Fibroblast of villous mesenchyme (primary cell): ENCODE results near the gene ZNF664. TPM values are rescaled to one million over a fixed set of nuclear protein-coding genes. Genes with fewer than 3 reads are reported as not detected.
"Not testable (repeated sequence)": the region's sequence is repeated elsewhere in the genome, so short reads cannot be mapped to it uniquely, and the experiment has no call there.

ENCODE experiments used
- DNase-seq: peaks from one replicate; pipeline ENCODE4 v3.0.0-alpha.2; 2010; ENCODE audit warnings: low read depth
- H3K4me3 ChIP-seq: 2 replicates; pipeline ENCODE4 v1.5.1; 2011; ENCODE audit warnings: low read depth, mild to moderate bottlenecking, low read length
- total RNA-seq: library from RNA; depleted of rRNA; stranded (reverse); fragments of >200 nt; gene quantifications from 2 replicates; pipeline ENCODE4 v1.2.3, GENCODE V29; 2012
- TF ChIP-seq, protein P1 (sequence below): IDR thresholded peaks from 2 replicates; pipeline ENCODE4 v1.5.1; 2012; ENCODE audit warnings: low read depth, mild to moderate bottlenecking, low read length; ENCODE audit not compliant: insufficient read depth

The ZNF664 gene
- total RNA-seq, 1 donor: 46.2 TPM

DNA sequence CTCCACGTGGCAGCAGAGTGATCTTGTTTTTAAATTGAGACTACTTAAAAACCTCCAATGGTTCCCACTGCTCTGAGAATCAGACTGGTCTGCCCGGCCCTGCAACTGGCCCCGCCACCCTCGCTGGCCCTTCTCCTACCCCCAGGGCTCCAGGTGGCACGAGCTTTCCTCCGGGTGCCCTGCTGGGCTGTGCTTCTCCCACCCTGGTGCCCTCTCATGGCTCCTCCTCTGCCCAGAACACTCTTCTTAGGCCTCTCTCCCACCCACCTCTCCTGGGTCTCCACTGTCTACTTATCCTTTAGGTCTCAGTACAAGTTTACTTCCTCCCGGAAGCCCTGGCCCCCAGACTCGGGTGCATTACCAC lies 26.9 kb upstream of the ZNF664 start:
- H3K4me3 ChIP-seq: no peak overlapping the region
- DNase-seq: no peak
- TF ChIP-seq, protein P1, sequence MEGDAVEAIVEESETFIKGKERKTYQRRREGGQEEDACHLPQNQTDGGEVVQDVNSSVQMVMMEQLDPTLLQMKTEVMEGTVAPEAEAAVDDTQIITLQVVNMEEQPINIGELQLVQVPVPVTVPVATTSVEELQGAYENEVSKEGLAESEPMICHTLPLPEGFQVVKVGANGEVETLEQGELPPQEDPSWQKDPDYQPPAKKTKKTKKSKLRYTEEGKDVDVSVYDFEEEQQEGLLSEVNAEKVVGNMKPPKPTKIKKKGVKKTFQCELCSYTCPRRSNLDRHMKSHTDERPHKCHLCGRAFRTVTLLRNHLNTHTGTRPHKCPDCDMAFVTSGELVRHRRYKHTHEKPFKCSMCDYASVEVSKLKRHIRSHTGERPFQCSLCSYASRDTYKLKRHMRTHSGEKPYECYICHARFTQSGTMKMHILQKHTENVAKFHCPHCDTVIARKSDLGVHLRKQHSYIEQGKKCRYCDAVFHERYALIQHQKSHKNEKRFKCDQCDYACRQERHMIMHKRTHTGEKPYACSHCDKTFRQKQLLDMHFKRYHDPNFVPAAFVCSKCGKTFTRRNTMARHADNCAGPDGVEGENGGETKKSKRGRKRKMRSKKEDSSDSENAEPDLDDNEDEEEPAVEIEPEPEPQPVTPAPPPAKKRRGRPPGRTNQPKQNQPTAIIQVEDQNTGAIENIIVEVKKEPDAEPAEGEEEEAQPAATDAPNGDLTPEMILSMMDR: no peak

DNA sequence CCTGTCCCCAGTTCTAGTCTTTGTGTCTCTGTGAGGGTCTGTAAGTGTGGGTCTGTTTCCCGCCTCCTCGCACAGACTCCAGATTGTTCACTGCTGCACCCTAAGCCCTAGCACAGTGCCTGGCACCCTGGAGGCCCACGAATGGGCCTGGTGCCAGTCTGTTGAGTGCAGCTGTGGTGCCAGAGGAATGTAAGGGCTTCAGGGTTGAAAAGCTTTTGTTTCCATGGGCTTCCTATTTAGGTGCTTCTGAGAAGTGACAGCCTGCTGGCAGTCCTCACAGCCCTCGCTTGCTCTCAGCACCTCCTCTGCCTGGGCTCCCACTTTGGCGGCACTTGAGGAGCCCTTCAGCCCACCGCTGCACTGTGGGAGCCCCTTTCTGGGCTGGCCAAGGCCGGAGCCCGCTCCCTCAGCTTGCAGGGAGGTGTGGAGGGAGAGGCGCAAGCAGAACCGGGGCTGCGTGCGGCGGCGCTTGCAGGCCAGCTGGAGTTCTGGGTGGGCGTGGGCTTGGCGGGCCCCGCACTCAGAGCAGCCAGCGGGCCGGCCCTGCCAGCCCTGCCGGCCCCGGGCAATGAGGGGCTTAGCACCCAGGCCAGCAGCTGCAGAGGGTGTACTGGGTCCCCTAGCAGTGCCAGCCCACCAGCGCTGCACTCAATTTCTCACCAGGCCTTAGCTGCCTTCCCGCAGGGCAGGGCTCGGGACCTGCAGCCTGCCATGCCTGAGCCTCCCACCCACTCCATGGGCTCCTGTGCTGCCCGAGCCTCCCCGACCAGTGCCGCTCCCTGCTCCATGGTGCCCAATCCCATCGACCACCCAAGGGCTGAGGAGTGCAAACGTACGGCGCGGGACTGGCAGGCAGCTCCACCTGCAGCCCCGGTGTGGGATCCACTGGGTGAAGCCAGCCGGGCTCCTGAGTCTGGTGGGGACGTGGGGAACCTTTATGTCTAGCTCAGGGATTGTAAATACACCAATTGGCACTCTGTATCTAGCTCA lies 26.2 kb upstream of the ZNF664 start:
- not testable (repeated sequence) for DNase-seq, H3K4me3 ChIP-seq

DNA sequence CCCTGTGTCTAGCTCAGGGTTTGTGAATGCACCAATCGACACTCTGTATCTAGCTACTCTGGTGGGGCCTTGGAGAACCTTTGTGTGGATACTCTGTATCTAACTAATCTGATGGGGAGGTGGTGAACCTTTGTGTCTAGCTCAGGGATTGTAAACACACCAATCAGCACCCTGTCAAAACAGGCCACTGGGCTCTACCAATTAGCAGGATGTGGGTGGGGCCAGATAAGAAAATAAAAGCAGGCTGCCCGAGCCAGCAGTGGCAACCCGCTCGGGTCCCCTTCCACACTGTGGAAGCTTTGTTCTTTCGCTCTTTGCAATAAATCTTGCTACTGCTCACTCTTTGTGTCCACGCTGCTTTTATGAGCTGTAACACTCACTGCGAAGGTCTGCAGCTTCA lies 25.5 kb upstream of the ZNF664 start:
- DNase-seq, H3K4me3 ChIP-seq: not testable (repeated sequence)

DNA sequence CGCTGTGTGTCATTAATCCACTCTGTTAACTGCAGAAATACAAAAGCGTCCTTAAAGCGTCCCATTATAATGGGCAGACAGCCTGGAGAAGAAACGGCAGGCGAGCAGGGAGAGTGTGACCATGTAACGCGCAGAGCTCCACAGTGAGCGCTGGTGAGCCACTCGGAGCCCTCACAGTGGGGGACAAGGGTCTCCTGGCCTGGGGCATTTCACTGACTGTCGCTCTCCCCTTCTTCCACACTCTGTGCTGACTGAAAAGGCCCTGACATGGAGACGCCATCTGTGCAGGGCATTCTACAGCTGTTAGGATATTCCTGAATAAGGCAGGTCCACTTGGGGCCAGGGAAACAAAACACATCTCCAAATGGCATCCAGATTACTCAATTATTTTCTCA lies 24.6 kb upstream of the ZNF664 start:
- TF ChIP-seq, protein P1: no peak
- DNase-seq: no peak
- H3K4me3 ChIP-seq: no peak overlapping the region

DNA sequence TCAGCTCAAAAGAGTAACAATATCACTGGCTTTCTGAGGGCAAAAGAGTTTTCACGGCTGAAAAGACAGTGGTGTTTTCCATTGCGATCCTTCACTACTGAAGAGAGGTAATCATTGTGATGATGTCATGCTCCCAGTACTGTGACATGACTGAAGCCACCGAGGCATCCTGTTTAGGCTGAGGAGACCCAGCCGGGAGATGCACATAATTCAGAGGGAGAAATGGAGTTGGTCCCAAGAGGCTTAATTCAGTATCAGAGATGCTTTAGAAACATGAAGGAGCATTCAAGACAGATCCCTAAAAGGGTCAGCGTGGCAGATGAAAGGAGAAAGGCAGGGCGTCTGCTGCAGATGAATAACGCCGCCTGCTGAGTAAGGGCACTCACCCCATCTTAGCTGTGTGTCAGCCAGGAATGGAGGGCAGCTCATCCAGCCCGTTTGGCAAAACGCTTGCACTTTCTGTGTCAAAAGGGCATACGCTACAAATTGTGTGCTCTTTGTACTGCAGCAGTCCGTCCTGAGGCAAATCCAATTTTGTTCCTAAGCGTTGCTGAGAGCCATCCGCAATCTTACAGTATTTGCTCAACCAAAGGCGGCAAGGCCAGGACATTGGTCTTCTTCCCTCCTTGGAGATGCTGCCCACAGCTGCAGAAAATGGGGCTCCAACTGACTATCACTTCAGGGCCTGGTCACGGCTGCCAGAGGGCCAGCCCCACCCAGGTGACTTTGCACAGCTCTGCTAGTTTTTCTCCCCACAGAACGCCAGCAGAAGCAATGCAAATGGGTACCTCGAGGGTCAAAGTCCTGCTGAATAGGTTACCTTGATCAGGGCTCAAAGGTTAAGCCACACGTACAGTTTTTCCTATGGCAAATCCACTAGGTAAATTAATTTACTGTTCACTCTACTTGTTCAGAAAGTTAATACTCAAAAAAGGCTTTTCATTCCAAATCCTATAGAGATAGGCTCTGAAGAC lies 23.9 kb upstream of the ZNF664 start:
- TF ChIP-seq, protein P1: no peak
- no peak for DNase-seq
- no peak overlapping the region for H3K4me3 ChIP-seq

DNA sequence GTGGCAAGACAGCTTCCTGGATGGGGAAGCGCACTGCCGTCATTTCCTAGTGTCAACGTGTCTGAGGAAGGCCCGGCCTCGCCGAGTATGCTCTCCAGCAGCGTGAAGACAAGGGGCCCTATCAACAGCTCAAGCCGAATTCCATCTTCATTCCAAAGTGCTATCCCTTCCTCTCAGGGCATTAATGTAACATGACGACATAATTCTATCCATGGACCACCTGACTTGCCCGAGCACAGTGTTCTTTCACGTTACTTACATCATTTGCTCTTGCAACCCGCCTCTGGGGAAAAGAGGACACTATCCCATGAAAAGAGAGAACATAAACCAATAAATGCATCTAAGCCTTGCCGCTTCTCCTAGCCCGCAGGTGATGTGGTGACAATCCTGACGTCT lies 23.2 kb upstream of the ZNF664 start:
- TF ChIP-seq, protein P1: no peak
- no peak for DNase-seq
- no peak overlapping the region for H3K4me3 ChIP-seq

DNA sequence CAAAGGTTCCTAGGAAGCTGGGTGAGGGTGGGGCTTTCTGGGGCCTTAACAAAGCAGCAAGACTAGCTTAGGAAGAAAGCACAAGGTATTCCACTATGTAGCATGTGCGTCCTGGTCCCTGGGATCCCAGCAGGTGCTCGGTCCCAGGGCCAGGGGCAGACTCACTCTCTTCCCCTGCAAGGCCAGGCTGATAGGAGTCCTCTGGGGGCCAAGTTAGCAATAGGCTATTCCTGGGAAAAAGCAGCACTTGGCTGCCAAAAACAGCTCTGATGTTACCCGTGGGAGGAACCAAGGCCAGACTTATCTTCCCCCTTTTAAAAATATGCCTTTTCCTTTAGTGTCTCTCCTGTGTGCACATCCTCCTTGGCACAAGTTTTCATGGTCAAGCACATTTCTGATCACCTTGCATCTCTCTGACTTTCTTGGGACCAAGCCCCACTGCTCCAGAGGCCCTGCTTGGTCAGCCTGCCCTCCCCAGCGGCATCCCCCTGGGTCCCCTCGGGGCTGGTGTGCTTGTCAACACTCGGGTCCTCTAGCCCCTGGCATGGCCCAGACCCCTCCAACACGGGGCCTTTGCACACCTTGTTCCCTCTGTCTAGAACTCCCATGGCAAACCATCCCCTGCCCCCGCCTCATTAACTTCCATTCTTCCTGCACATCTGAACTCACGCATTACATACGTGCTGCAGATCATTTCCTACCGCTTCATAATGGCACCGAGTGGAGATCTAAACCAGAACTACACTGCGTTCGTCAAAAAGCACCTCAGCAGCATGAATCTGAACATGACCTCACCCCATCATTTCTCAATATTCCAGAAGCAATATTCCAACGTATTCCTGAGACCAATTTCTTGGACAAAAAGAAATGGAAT lies 22.3 kb upstream of the ZNF664 start:
- no peak overlapping the region for H3K4me3 ChIP-seq
- no peak for DNase-seq
- TF ChIP-seq, protein P1: no peak
